CD4-positive, alpha-beta T cell treated with Interleukin-1 beta for 1 hour (primary cell): Measurements from ENCODE around the gene KRTAP10-7.
"Not testable (repeated sequence)": the region's sequence is repeated elsewhere in the genome, so short reads cannot be mapped to it uniquely, and the experiment has no call there.

Source experiments
- DNase-seq, 2 donors: peaks; one replicate each; pipeline ENCODE4 v3.0.0-alpha.2; 2020 to 2022

The KRTAP10-7 gene

GRCh38 chr21:44612669-44613229 is 12.4 kb downstream of the KRTAP10-7 start:
- no peak for DNase-seq

- no peak for DNase-seq
Measured at GRCh38 chr21:44613386-44614155, 13.2 kb downstream of the KRTAP10-7 start.

- DNase-seq = no peak
Measured at GRCh38 chr21:44614161-44614631, 13.8 kb downstream of the KRTAP10-7 start.

GRCh38 chr21:44614961-44615391 is 14.6 kb downstream of the KRTAP10-7 start:
- DNase-seq = no peak

GRCh38 chr21:44615466-44615865 is 15.1 kb downstream of the KRTAP10-7 start:
- DNase-seq = no peak

GRCh38 chr21:44615911-44616590 is 15.7 kb downstream of the KRTAP10-7 start:
- no peak for DNase-seq

GRCh38 chr21:44616591-44616926 is 16.2 kb downstream of the KRTAP10-7 start:
- DNase-seq = no peak

- DNase-seq = no peak
Measured at GRCh38 chr21:44617071-44617501, 16.7 kb downstream of the KRTAP10-7 start.

GRCh38 chr21:44618504-44618903 is 18.1 kb downstream of the KRTAP10-7 start:
- DNase-seq = peak in 1 of 2 donors; percentile 11

- DNase-seq = peak; percentile 72 to 73
Measured at GRCh38 chr21:44618909-44619308, 18.5 kb downstream of the KRTAP10-7 start.

GRCh38 chr21:44619886-44620285 is 19.5 kb downstream of the KRTAP10-7 start:
- no peak for DNase-seq

- no peak for DNase-seq
Measured at GRCh38 chr21:44623575-44623974, 23.2 kb downstream of the KRTAP10-7 start.

- no peak for DNase-seq
Measured at GRCh38 chr21:44625756-44626155, 25.4 kb downstream of the KRTAP10-7 start.

GRCh38 chr21:44626262-44626661 is 25.9 kb downstream of the KRTAP10-7 start:
- peak; percentile 38 to 52 for DNase-seq

GRCh38 chr21:44626673-44627143 is 26.3 kb downstream of the KRTAP10-7 start, which contains the start of gene KRTAP10-9:
Gene KRTAP10-9, plus strand, starts transcription at chr21:44627093. Its CDS starts 79 bp downstream, at chr21:44627172.
- no peak for DNase-seq

- not testable (repeated sequence) for DNase-seq
Measured at GRCh38 chr21:44627181-44627822, 26.9 kb downstream of the KRTAP10-7 start.

- DNase-seq = not testable (repeated sequence)
Measured at GRCh38 chr21:44627831-44628233, 27.4 kb downstream of the KRTAP10-7 start.

- no peak for DNase-seq
Measured at GRCh38 chr21:44628707-44629391, 28.5 kb downstream of the KRTAP10-7 start.

- DNase-seq = peak in 1 of 2 donors; percentile 13
Measured at GRCh38 chr21:44630440-44630839, 30.0 kb downstream of the KRTAP10-7 start.

GRCh38 chr21:44632067-44632466 is 31.7 kb downstream of the KRTAP10-7 start:
- DNase-seq = no peak

GRCh38 chr21:44636209-44637017 is 36.0 kb downstream of the KRTAP10-7 start:
- no peak for DNase-seq
